SU-DHL-6 (cell line): Measurements from ENCODE around the gene ATG2A.

Source experiments
- H2AFZ ChIP-seq: fragments of 200-600 bp; sonication (generic); 2 replicates; pipeline ENCODE4 v1.6.1; 2014; ENCODE audit warnings: low read depth, mild to moderate bottlenecking, moderate library complexity, mixed read lengths, antibody characterized with exemption, low read length; ENCODE audit not compliant: severe bottlenecking
- H3F3A ChIP-seq: fragments of 200-600 bp; shearing (Covaris generic); 2 replicates; pipeline ENCODE4 v1.6.0; 2016; ENCODE audit warnings: antibody characterized with exemption, mild to moderate bottlenecking; ENCODE audit not compliant: insufficient read depth
- H3K27ac ChIP-seq: fragments of 200-600 bp; sonication (generic); 2 replicates; pipeline ENCODE4 v1.5.1; 2016; ENCODE audit warnings: low read depth, mild to moderate bottlenecking, low read length, moderate library complexity, mixed read lengths
- H3K27me3 ChIP-seq: fragments of 200-600 bp; sonication (generic), shearing (Covaris generic); 2 replicates; pipeline ENCODE4 v1.6.0; 2014; ENCODE audit warnings: mild to moderate bottlenecking, low read length
- H3K36me3 ChIP-seq: fragments of 200-600 bp; sonication (generic); 2 replicates; pipeline ENCODE4 v1.6.1; 2014; ENCODE audit warnings: mild to moderate bottlenecking, low read length, mixed read lengths
- H3K4me2 ChIP-seq: fragments of 300-600, 200-600 bp; shearing (Covaris generic), sonication (generic); 2 replicates; pipeline ENCODE4 v1.6.0; 2014; ENCODE audit warnings: low read length, low read depth, mild to moderate bottlenecking; ENCODE audit not compliant: poor library complexity, severe bottlenecking
- H3K4me3 ChIP-seq: fragments of 200-600 bp; sonication (generic); 2 replicates; pipeline ENCODE4 v1.5.1; 2014; ENCODE audit warnings: antibody characterized with exemption, low read length, mild to moderate bottlenecking, mixed read lengths; ENCODE audit not compliant: insufficient read depth, poor library complexity, severe bottlenecking
- H3K79me2 ChIP-seq: fragments of 200-600 bp; sonication (generic); 2 replicates; pipeline ENCODE4 v1.6.1; 2014; ENCODE audit warnings: mild to moderate bottlenecking, low read length, moderate library complexity; ENCODE audit not compliant: insufficient read depth
- H3K9ac ChIP-seq: fragments of 200-600 bp; sonication (generic); 2 replicates; pipeline ENCODE4 v1.7.0; 2014; ENCODE audit warnings: mild to moderate bottlenecking, low read length
- H3K9me2 ChIP-seq: fragments of 200-600 bp; sonication (generic); replicated peaks from 2 replicates; pipeline ENCODE4 v1.6.1; 2014; ENCODE audit warnings: low read length; ENCODE audit not compliant: insufficient read depth
- H3K9me3 ChIP-seq: fragments of 200-600 bp; sonication (generic); 2 replicates; pipeline ENCODE4 v1.6.1; 2014; ENCODE audit warnings: low read length, mixed read lengths; ENCODE audit not compliant: insufficient read depth
- H4K20me1 ChIP-seq: fragments of 200-600 bp; sonication (generic); 2 replicates; pipeline ENCODE4 v1.6.1; 2014; ENCODE audit warnings: low read depth, mild to moderate bottlenecking, antibody characterized with exemption, low read length, moderate library complexity, mixed read lengths
- CTCF ChIP-seq: fragments of 200-600 bp; sonication (generic); IDR thresholded peaks from one replicate; pipeline ENCODE4 v1.5.1; 2017; ENCODE audit warnings: antibody characterized with exemption, mild to moderate bottlenecking, low read length, moderate library complexity; ENCODE audit not compliant: insufficient read depth, poor library complexity, severe bottlenecking
- EZH2phosphoT487 ChIP-seq: fragments of 200-600 bp; sonication (generic), shearing (Covaris generic); conservative IDR thresholded peaks from 2 replicates; pipeline ENCODE4 v1.6.1; 2018; ENCODE audit warnings: mild to moderate bottlenecking, antibody characterized with exemption, low read length, moderate library complexity, mixed read lengths

The ATG2A gene

GRCh38 chr11:64850979-64851567 lies 65.9 kb downstream of the ATG2A start:
- Histone ChIP-seq H2AFZ (no peak overlapping the region), H3K4me3 (peak overlapping the region; percentile 25), H3F3A (peaks cover 71% of the 10 kb centered on the region), H4K20me1 (no peaks in the 10 kb centered on the region), H3K36me3 (peaks cover 3% of the 10 kb centered on the region; the same call in 1 of the 2 replicates), H3K9ac (peak overlapping the region; percentile 67), H3K27ac (peak overlapping the region; percentile 100), H3K27me3 (no peaks in the 10 kb centered on the region), H3K79me2 (no peaks in the 10 kb centered on the region), H3K9me3 (no peaks in the 10 kb centered on the region), H3K9me2 (no peaks in the 10 kb centered on the region), H3K4me2 (peak overlapping the region; percentile 94)
- no peak for TF ChIP-seq EZH2phosphoT487
- no peak for TF ChIP-seq CTCF

GRCh38 chr11:64849598-64850356 lies 67.2 kb downstream of the ATG2A start:
- H3K9ac ChIP-seq, result peak overlapping the region; percentile 67
- H3K4me2 ChIP-seq, result peak overlapping the region; percentile 94
- H3K27ac ChIP-seq, result peak overlapping the region; percentile 100
- no peak overlapping the region for H3K4me3 ChIP-seq
- peaks cover 3% of the 10 kb centered on the region; the same call in 1 of the 2 replicates for H3K36me3 ChIP-seq
- TF ChIP-seq CTCF (no peak), EZH2phosphoT487 (no peak)
- no peak overlapping the region for H2AFZ ChIP-seq
- no peaks in the 10 kb centered on the region for H3K9me2 ChIP-seq
- H3K27me3 ChIP-seq, result no peaks in the 10 kb centered on the region
- H3K9me3 ChIP-seq, result no peaks in the 10 kb centered on the region
- H3F3A ChIP-seq, result peaks cover 80% of the 10 kb centered on the region
- no peaks in the 10 kb centered on the region for H3K79me2 ChIP-seq
- H4K20me1 ChIP-seq, result no peaks in the 10 kb centered on the region

GRCh38 chr11:64848826-64849597 lies 68.0 kb downstream of the ATG2A start:
- Histone ChIP-seq H3K27ac (peak overlapping the region; percentile 100), H3K36me3 (peaks cover under 1% of the 10 kb centered on the region; the same call in 1 of the 2 replicates), H3F3A (peaks cover 74% of the 10 kb centered on the region), H3K4me2 (peak overlapping the region; percentile 94), H3K9me2 (no peaks in the 10 kb centered on the region), H3K79me2 (no peaks in the 10 kb centered on the region), H4K20me1 (no peaks in the 10 kb centered on the region), H3K9ac (peak overlapping the region; percentile 67), H2AFZ (no peak overlapping the region), H3K27me3 (no peaks in the 10 kb centered on the region), H3K4me3 (no peak overlapping the region), H3K9me3 (no peaks in the 10 kb centered on the region)
- TF ChIP-seq CTCF, result peak; percentile 38
- TF ChIP-seq EZH2phosphoT487, result no peak
